Liver (tissue), 9 donors: ENCODE data around the gene GLIS1. TPM values are rescaled to one million over a fixed set of nuclear protein-coding genes. Genes with fewer than 3 reads are reported as not detected.

Source experiments
- DNase-seq: peaks from one replicate; pipeline ENCODE4 v3.0.0-alpha.2; 2017; ENCODE audit warnings: low spot score
- H3K27ac ChIP-seq, 2 donors: one replicate each; pipeline ENCODE4 v1.7.0; 2013; ENCODE audit warnings: inconsistent platforms in 2 of 2, low read length in 2 of 2, control low read depth in 1 of 2, low read depth in 1 of 2, mild to moderate bottlenecking in 1 of 2
- H3K27me3 ChIP-seq, 4 donors: one replicate each; pipeline versions ENCODE4 v1.6.1 to v1.7.0; 2013; ENCODE audit warnings: low read length in 3 of 4, inconsistent platforms in 1 of 4, mild to moderate bottlenecking in 1 of 4, moderate library complexity in 1 of 4; ENCODE audit not compliant: control insufficient read depth in 4 of 4, insufficient read depth in 4 of 4
- H3K36me3 ChIP-seq, 4 donors: one replicate each; pipeline versions ENCODE4 v1.6.1 to v1.7.0; 2013; ENCODE audit warnings: low read length in 3 of 4, mild to moderate bottlenecking in 3 of 4, low read depth in 1 of 4, moderate library complexity in 1 of 4; ENCODE audit not compliant: control insufficient read depth in 4 of 4, insufficient read depth in 3 of 4
- H3K4me1 ChIP-seq, 4 donors: one replicate each; pipeline versions ENCODE4 v1.6.1 to v1.7.0; 2013; ENCODE audit warnings: low read length in 3 of 4, mild to moderate bottlenecking in 3 of 4, moderate library complexity in 1 of 4; ENCODE audit not compliant: control insufficient read depth in 4 of 4, insufficient read depth in 4 of 4
- H3K4me3 ChIP-seq, 3 donors: one replicate each; pipeline versions ENCODE4 v1.6.1 to v1.7.0; 2013; ENCODE audit warnings: low read length in 3 of 3, control low read depth in 1 of 3, low read depth in 1 of 3, mild to moderate bottlenecking in 1 of 3
- H3K9ac ChIP-seq, 2 donors: one replicate each; pipeline ENCODE4 v1.7.0; 2013; ENCODE audit warnings: low read length in 2 of 2, mild to moderate bottlenecking in 2 of 2, moderate library complexity in 2 of 2, control low read depth in 1 of 2, low read depth in 1 of 2
- H3K9me3 ChIP-seq, 4 donors: one replicate each; pipeline versions ENCODE4 v1.6.1 to v1.7.0; 2013; ENCODE audit warnings: low read length in 3 of 4; ENCODE audit not compliant: control insufficient read depth in 4 of 4
- EGR1 ChIP-seq, 2 donors: IDR thresholded peaks; 2 replicates each; pipeline ENCODE4 v1.6.1; 2016 to 2018; ENCODE audit warnings: antibody characterized with exemption in 2 of 2, low read depth in 2 of 2
- FOXA1 ChIP-seq: IDR thresholded peaks from 2 replicates; pipeline ENCODE4 v1.6.1; 2016; ENCODE audit warnings: antibody characterized with exemption
- FOXA2 ChIP-seq: IDR thresholded peaks from 2 replicates; pipeline ENCODE4 v1.6.1; 2016; ENCODE audit warnings: antibody characterized with exemption
- GABPA ChIP-seq, 2 donors: IDR thresholded peaks in 1 of 2; conservative IDR thresholded peaks in 1 of 2; 2 replicates each; pipeline ENCODE4 v1.6.1; 2016; ENCODE audit warnings: antibody characterized with exemption in 2 of 2, mild to moderate bottlenecking in 1 of 2, moderate library complexity in 1 of 2
- HNF4A ChIP-seq, 2 donors: conservative IDR thresholded peaks; 2 replicates each; pipeline ENCODE4 v1.6.1; 2016; ENCODE audit warnings: antibody characterized with exemption in 2 of 2, mild to moderate bottlenecking in 2 of 2
- HNF4G ChIP-seq: IDR thresholded peaks from 2 replicates; pipeline ENCODE4 v1.6.1; 2016; ENCODE audit warnings: antibody characterized with exemption
- JUND ChIP-seq, 2 donors: IDR thresholded peaks; 2 replicates each; pipeline ENCODE4 v1.6.1; 2016; ENCODE audit warnings: antibody characterized with exemption in 2 of 2
- NR2F2 ChIP-seq: IDR thresholded peaks from 2 replicates; pipeline ENCODE4 v1.6.1; 2016; ENCODE audit warnings: antibody characterized with exemption
- RAD21 ChIP-seq, 2 donors: IDR thresholded peaks; 2 replicates each; pipeline ENCODE4 v1.6.1; 2016; ENCODE audit warnings: antibody characterized with exemption in 2 of 2, mild to moderate bottlenecking in 2 of 2
- REST ChIP-seq: IDR thresholded peaks from 2 replicates; pipeline ENCODE4 v1.6.1; 2016; ENCODE audit warnings: antibody characterized with exemption, mild to moderate bottlenecking
- RXRA ChIP-seq, 2 donors: IDR thresholded peaks; 2 replicates each; pipeline ENCODE4 v1.6.1; 2017 to 2018; ENCODE audit warnings: antibody characterized with exemption in 2 of 2, mild to moderate bottlenecking in 1 of 2
- TAF1 ChIP-seq: conservative IDR thresholded peaks from 2 replicates; pipeline ENCODE4 v1.6.1; 2016; ENCODE audit warnings: antibody characterized with exemption, mild to moderate bottlenecking
- YY1 ChIP-seq: IDR thresholded peaks from 2 replicates; pipeline ENCODE4 v1.6.1; 2016; ENCODE audit warnings: antibody characterized with exemption, mild to moderate bottlenecking
- ZBTB33 ChIP-seq: IDR thresholded peaks from 2 replicates; pipeline ENCODE4 v1.6.1; 2016; ENCODE audit warnings: antibody characterized with exemption
- WGBS: extraction: QIAGEN DNeasy Blood & Tissue Kit; methylation state at CpG from one replicate; pipeline ENCODE4 v1.1.7; 2013; 5-methylcytosine and 5-hydroxymethylcytosine counted together
- polyA plus RNA-seq, 2 donors: library from polyadenylated mRNA; stranded (reverse) in 1 of 2; unstranded in 1 of 2; fragments of 200-250 nt in 1 of 2; fragments of >200 nt in 1 of 2; fragmentation: Nextera tagmentation in 1 of 2; extraction: Ambion mirVana in 1 of 2; gene quantifications; one replicate each; pipeline versions ENCODE4 v1.2.1 to v1.2.3, GENCODE V29; 2013 to 2015
- total RNA-seq, 2 donors: library from RNA; depleted of rRNA; stranded (reverse); fragments of >200 nt; gene quantifications; one replicate each; pipeline ENCODE4 v1.2.3, GENCODE V29; 2014
- TF ChIP-seq, protein P1 (sequence below): IDR thresholded peaks from 2 replicates; pipeline ENCODE4 v1.6.1; 2016; ENCODE audit warnings: antibody characterized with exemption
- TF ChIP-seq, protein P2 (sequence below): IDR thresholded peaks from 2 replicates; pipeline ENCODE4 v1.6.1; 2016; ENCODE audit warnings: antibody characterized with exemption
- donor health status: healthy.
- donor health status: healthy.
- donor health status: healthy.
- donor health status: healthy.
- donor health status: healthy.

Gene GLIS1
- total and polyA plus RNA-seq, 4 donors, result under 0.01 to 0.05 TPM; not detected in 2

DNA sequence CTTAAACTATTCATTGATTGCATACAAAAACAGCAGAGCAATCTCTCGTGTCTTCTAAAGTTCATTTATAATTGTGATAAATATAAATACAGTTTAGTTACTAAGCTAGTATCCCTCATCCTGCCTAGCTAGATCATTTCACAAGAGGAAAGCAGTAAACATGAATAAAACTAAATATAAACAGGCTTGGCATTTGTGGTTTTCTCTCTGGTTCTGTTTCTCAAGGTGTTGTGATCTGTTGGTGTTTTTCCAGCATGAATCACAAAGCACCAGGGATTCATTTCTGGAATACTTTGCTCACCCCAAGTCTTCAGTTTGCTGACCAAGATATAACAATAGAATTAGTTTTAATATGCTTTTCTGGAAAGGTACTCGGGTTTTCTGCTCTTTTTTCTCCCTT, 32.7 kb upstream of the GLIS1 start (continued):
- TF ChIP-seq ZBTB33 (no peak), FOXA1 (no peak), FOXA2 (no peak), HNF4A (conservative IDR thresholded peaks at IDR 0.05) (no peak)

DNA sequence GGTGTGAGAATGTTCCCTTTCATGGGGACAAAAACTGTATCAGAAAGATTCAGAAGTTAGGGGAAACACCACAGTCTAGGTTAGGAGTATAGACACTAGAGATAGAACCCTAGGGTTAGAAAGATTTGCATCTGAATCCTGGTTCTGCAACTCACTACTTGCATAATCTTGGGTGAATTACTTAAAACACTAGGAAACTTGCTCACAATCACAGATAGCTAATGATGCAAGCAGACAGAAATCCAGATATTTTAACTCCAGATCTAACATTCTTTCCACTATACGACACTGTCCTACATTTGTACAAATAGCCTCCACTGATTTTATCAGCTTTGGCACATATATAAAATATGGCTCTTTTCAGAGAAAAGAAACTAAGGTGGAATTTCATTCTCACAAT, 30.8 kb upstream of the GLIS1 start:
- no peaks in the 10 kb centered on the region for H3K9me3 ChIP-seq
- H3K27ac ChIP-seq, result no peak overlapping the region
- DNase-seq, result no peak
- no peaks in the 10 kb centered on the region for H3K27me3 ChIP-seq
- H3K9ac ChIP-seq, result no peak overlapping the region
- peaks cover 3 to 9% (median 4%) of the 10 kb centered on the region in 4 donors for H3K36me3 ChIP-seq
- no peaks in the 10 kb centered on the region for H3K4me1 ChIP-seq
- no peak for TF ChIP-seq EGR1 (IDR thresholded peaks at IDR 0.05; ENCODE audit: low read depth in 2 of 2)
- TF ChIP-seq NR2F2, result no peak
- no peak for TF ChIP-seq REST
- TF ChIP-seq, protein P1, sequence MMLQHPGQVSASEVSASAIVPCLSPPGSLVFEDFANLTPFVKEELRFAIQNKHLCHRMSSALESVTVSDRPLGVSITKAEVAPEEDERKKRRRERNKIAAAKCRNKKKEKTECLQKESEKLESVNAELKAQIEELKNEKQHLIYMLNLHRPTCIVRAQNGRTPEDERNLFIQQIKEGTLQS, result no peak
- no peak for TF ChIP-seq TAF1
- TF ChIP-seq, protein P2, sequence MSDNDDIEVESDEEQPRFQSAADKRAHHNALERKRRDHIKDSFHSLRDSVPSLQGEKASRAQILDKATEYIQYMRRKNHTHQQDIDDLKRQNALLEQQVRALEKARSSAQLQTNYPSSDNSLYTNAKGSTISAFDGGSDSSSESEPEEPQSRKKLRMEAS, result no peak
- no peak for TF ChIP-seq JUND (IDR thresholded peaks at IDR 0.05)
- no peak for TF ChIP-seq HNF4A (conservative IDR thresholded peaks at IDR 0.05)
- TF ChIP-seq ZBTB33, result no peak
- TF ChIP-seq YY1, result no peak
- no peak for TF ChIP-seq HNF4G
- TF ChIP-seq RXRA (IDR thresholded peaks at IDR 0.05), result no peak
- TF ChIP-seq RAD21 (IDR thresholded peaks at IDR 0.05), result no peak
- no peak for TF ChIP-seq GABPA (IDR thresholded peaks at IDR 0.05 in 1 of 2, conservative IDR thresholded peaks at IDR 0.05 in 1 of 2)
- no peak overlapping the region for H3K4me3 ChIP-seq
- WGBS, result 97% methylated on average over 1 of the region's 1 CpG
